Measurements from ENCODE around the gene HDAC8. TPM values are rescaled to one million over a fixed set of nuclear protein-coding genes. Genes with fewer than 3 reads are reported as not detected.

HDAC8 gene
- polyA plus RNA-seq, 1 donor from 2014 or later = 54.0 TPM

DNA sequence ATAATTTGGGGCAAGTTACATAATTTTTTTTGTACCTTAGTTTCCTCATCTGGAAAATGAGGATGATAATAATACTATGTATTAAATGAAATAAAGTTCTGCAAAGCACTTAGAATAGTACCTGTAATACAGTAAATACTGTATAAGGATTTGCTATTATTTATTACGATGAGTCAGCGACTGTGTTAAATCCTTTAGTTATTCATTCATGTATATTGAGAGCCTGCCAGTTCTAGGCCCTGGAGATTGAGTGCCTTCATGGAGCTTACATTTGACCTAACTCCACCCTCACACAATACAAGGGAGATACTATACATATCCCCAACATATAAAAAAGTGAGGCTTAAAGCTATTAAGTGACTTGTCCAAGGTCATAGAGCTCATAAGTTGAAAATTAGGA is 199.9 kb downstream of the HDAC8 start:
- H3K36me3 ChIP-seq (ENCODE audit: insufficient read depth, low read length) = no peaks in the 10 kb centered on the region
- H3K4me3 ChIP-seq (ENCODE audit: low read length) = no peak overlapping the region
- H4K20me1 ChIP-seq (ENCODE audit: insufficient read depth) = no peaks in the 10 kb centered on the region
- no peak overlapping the region for H3K9ac ChIP-seq (ENCODE audit: low read length)
- H2AFZ ChIP-seq (ENCODE audit: low read depth, low read length) = no peak overlapping the region
- H3K79me2 ChIP-seq (replicated peaks; ENCODE audit: insufficient read depth, low read length) = no peaks in the 10 kb centered on the region
- no peak for TF ChIP-seq TAF1 (IDR thresholded peaks at IDR 0.05; ENCODE audit: low read depth)
- no peak for TF ChIP-seq SMC3 (conservative IDR thresholded peaks at IDR 0.05; ENCODE audit: poor library complexity)
- TF ChIP-seq, protein P1, sequence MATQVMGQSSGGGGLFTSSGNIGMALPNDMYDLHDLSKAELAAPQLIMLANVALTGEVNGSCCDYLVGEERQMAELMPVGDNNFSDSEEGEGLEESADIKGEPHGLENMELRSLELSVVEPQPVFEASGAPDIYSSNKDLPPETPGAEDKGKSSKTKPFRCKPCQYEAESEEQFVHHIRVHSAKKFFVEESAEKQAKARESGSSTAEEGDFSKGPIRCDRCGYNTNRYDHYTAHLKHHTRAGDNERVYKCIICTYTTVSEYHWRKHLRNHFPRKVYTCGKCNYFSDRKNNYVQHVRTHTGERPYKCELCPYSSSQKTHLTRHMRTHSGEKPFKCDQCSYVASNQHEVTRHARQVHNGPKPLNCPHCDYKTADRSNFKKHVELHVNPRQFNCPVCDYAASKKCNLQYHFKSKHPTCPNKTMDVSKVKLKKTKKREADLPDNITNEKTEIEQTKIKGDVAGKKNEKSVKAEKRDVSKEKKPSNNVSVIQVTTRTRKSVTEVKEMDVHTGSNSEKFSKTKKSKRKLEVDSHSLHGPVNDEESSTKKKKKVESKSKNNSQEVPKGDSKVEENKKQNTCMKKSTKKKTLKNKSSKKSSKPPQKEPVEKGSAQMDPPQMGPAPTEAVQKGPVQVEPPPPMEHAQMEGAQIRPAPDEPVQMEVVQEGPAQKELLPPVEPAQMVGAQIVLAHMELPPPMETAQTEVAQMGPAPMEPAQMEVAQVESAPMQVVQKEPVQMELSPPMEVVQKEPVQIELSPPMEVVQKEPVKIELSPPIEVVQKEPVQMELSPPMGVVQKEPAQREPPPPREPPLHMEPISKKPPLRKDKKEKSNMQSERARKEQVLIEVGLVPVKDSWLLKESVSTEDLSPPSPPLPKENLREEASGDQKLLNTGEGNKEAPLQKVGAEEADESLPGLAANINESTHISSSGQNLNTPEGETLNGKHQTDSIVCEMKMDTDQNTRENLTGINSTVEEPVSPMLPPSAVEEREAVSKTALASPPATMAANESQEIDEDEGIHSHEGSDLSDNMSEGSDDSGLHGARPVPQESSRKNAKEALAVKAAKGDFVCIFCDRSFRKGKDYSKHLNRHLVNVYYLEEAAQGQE (IDR thresholded peaks at IDR 0.05; ENCODE audit: borderline replicate concordance) = no peak
- no peak for TF ChIP-seq MXI1 (conservative IDR thresholded peaks at IDR 0.05; ENCODE audit: poor library complexity, severe bottlenecking)
- no peak for TF ChIP-seq EP300 (conservative IDR thresholded peaks at IDR 0.05; ENCODE audit: poor library complexity, severe bottlenecking)
- no peak for TF ChIP-seq RAD21 (conservative IDR thresholded peaks at IDR 0.05)
- TF ChIP-seq, protein P2, sequence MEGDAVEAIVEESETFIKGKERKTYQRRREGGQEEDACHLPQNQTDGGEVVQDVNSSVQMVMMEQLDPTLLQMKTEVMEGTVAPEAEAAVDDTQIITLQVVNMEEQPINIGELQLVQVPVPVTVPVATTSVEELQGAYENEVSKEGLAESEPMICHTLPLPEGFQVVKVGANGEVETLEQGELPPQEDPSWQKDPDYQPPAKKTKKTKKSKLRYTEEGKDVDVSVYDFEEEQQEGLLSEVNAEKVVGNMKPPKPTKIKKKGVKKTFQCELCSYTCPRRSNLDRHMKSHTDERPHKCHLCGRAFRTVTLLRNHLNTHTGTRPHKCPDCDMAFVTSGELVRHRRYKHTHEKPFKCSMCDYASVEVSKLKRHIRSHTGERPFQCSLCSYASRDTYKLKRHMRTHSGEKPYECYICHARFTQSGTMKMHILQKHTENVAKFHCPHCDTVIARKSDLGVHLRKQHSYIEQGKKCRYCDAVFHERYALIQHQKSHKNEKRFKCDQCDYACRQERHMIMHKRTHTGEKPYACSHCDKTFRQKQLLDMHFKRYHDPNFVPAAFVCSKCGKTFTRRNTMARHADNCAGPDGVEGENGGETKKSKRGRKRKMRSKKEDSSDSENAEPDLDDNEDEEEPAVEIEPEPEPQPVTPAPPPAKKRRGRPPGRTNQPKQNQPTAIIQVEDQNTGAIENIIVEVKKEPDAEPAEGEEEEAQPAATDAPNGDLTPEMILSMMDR (IDR thresholded peaks at IDR 0.05; ENCODE audit: poor library complexity, severe bottlenecking) = no peak
- TF ChIP-seq EZH2 (IDR thresholded peaks at IDR 0.05; ENCODE audit: borderline replicate concordance, insufficient read depth, low read length, poor library complexity, severe bottlenecking) = no peak
- H3F3A ChIP-seq (ENCODE audit: insufficient read depth, low read length, poor library complexity, severe bottlenecking) = no peaks in the 10 kb centered on the region
- H3K9me3 ChIP-seq (ENCODE audit: low read length) = no peaks in the 10 kb centered on the region
- H3K4me2 ChIP-seq (ENCODE audit: low read length) = no peak overlapping the region
- no peak overlapping the region for H3K27ac ChIP-seq (ENCODE audit: low read length)
- H3K9me2 ChIP-seq (ENCODE audit: insufficient read depth, low read length) = no peaks in the 10 kb centered on the region
- no peaks in the 10 kb centered on the region for H3K27me3 ChIP-seq (ENCODE audit: insufficient read depth, low read depth, low read length)

DNA sequence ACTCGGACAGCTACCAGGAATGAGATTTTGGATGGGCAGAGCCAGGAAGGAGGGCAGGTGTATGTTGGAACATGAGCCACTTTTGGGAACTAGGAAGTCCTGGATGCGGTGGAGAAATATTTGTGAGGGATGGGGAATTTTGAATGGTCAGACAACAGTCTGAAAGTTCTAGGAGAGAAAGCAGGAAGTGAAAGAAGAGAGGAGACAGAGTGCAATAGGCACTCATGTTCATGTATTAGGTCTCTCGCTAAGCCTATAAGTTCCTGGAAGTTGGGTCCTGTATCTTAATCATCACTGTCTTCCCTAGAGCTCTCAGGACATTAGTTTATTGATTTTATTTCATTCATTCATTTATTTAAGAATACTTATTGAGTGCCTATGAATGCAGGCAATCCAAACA is 201.2 kb downstream of the HDAC8 start:
- no peak overlapping the region for H2AFZ ChIP-seq (ENCODE audit: low read depth, low read length)
- H3K9me3 ChIP-seq (ENCODE audit: low read length) = no peaks in the 10 kb centered on the region
- no peaks in the 10 kb centered on the region for H3K9me2 ChIP-seq (ENCODE audit: insufficient read depth, low read length)
- H3F3A ChIP-seq (ENCODE audit: insufficient read depth, low read length, poor library complexity, severe bottlenecking) = no peaks in the 10 kb centered on the region
- no peaks in the 10 kb centered on the region for H3K79me2 ChIP-seq (replicated peaks; ENCODE audit: insufficient read depth, low read length)
- TF ChIP-seq, protein P2 (IDR thresholded peaks at IDR 0.05; ENCODE audit: poor library complexity, severe bottlenecking) = no peak
- TF ChIP-seq POLR2AphosphoS5 (IDR thresholded peaks at IDR 0.05) = no peak
- TF ChIP-seq MXI1 (conservative IDR thresholded peaks at IDR 0.05; ENCODE audit: poor library complexity, severe bottlenecking) = no peak
- no peak for TF ChIP-seq EZH2 (IDR thresholded peaks at IDR 0.05; ENCODE audit: borderline replicate concordance, insufficient read depth, low read length, poor library complexity, severe bottlenecking)
- no peak for TF ChIP-seq TAF1 (IDR thresholded peaks at IDR 0.05; ENCODE audit: low read depth)
- no peak for TF ChIP-seq SMC3 (conservative IDR thresholded peaks at IDR 0.05; ENCODE audit: poor library complexity)
- no peak for TF ChIP-seq EP300 (conservative IDR thresholded peaks at IDR 0.05; ENCODE audit: poor library complexity, severe bottlenecking)
- TF ChIP-seq, protein P1 (IDR thresholded peaks at IDR 0.05; ENCODE audit: borderline replicate concordance) = no peak
- no peak for TF ChIP-seq RAD21 (conservative IDR thresholded peaks at IDR 0.05)
- H3K4me2 ChIP-seq (ENCODE audit: low read length) = no peak overlapping the region
- no peak overlapping the region for H3K9ac ChIP-seq (ENCODE audit: low read length)
- no peaks in the 10 kb centered on the region for H3K27me3 ChIP-seq (ENCODE audit: insufficient read depth, low read depth, low read length)
- H3K36me3 ChIP-seq (ENCODE audit: insufficient read depth, low read length) = no peaks in the 10 kb centered on the region
- H3K4me3 ChIP-seq (ENCODE audit: low read length) = no peak overlapping the region
- H4K20me1 ChIP-seq (ENCODE audit: insufficient read depth) = no peaks in the 10 kb centered on the region
- no peak overlapping the region for H3K27ac ChIP-seq (ENCODE audit: low read length)

Data from neural cell (in vitro differentiated cells).